SK-N-SH treated with all-trans-retinoic acid at 6 μM for 48 hours (cell line): ENCODE measurements around the gene BMPR1B.

ENCODE experiments used
- ATAC-seq: fragments of 200-7000 bp; cut with Tn5 transposase; 3 replicates; pipeline ENCODE4 v1.9.1; 2020; ENCODE audit warnings: mild to moderate bottlenecking, moderate library complexity
- ARNTL ChIP-seq: fragments of 450-650 bp; formaldehyde crosslinking; IDR thresholded peaks from 2 replicates; pipeline ENCODE4 v1.5.0; 2020; ENCODE audit warnings: low read depth, mild to moderate bottlenecking, moderate library complexity, borderline replicate concordance
- BACH2 ChIP-seq: fragments of 250-450 bp; sonication (Bioruptor Pico); IDR thresholded peaks from 2 replicates; pipeline ENCODE4 v1.9.0; 2021; ENCODE audit warnings: mild to moderate bottlenecking, borderline replicate concordance
- CREB5 ChIP-seq: fragments of 250-450 bp; sonication (Bioruptor Pico); IDR thresholded peaks from 2 replicates; pipeline ENCODE4 v1.5.1; 2020; ENCODE audit warnings: low read depth, mild to moderate bottlenecking, moderate library complexity
- CSDC2 ChIP-seq: fragments of 250-450 bp; sonication (Bioruptor Pico); IDR thresholded peaks from 2 replicates; pipeline ENCODE4 v1.5.0; 2020; ENCODE audit warnings: mild to moderate bottlenecking, moderate library complexity
- CSRNP3 ChIP-seq: fragments of 250-450 bp; sonication (Bioruptor Pico); IDR thresholded peaks from 2 replicates; pipeline ENCODE4 v1.5.1; 2021; ENCODE audit warnings: mild to moderate bottlenecking, moderate library complexity
- ESRRG ChIP-seq: fragments of 250-450 bp; sonication (Bioruptor Pico); IDR thresholded peaks from 2 replicates; pipeline ENCODE4 v1.6.1; 2021; ENCODE audit warnings: mild to moderate bottlenecking
- GLIS3 ChIP-seq: fragments of 250-450 bp; sonication (Bioruptor Pico); IDR thresholded peaks from 2 replicates; pipeline ENCODE4 v1.5.0; 2020; ENCODE audit warnings: mild to moderate bottlenecking, moderate library complexity
- OSR1 ChIP-seq: fragments of 250-450 bp; sonication (Bioruptor Pico); IDR thresholded peaks from 2 replicates; pipeline ENCODE4 v1.8.0; 2022; ENCODE audit warnings: moderate library complexity, mild to moderate bottlenecking, inconsistent platforms
- POU6F1 ChIP-seq: fragments of 250-450 bp; sonication (Bioruptor Pico); IDR thresholded peaks from 2 replicates; pipeline ENCODE4 v1.8.0; 2021; ENCODE audit warnings: low read depth, mild to moderate bottlenecking, moderate library complexity, borderline replicate concordance
- PPARA ChIP-seq: fragments of 250-450 bp; sonication (Bioruptor Pico); IDR thresholded peaks from 2 replicates; pipeline ENCODE4 v1.5.0; 2020; ENCODE audit warnings: mild to moderate bottlenecking, borderline replicate concordance
- RARB ChIP-seq: fragments of 250-450 bp; sonication (Bioruptor Pico); IDR thresholded peaks from 2 replicates; pipeline ENCODE4 v1.8.0; 2021; ENCODE audit warnings: mild to moderate bottlenecking, moderate library complexity
- SNAI2 ChIP-seq: fragments of 250-450 bp; sonication (Bioruptor Pico); IDR thresholded peaks from 2 replicates; pipeline ENCODE4 v1.5.0; 2020; ENCODE audit warnings: mild to moderate bottlenecking, moderate library complexity
- TCF4 ChIP-seq: fragments of 250-450 bp; sonication (Bioruptor Pico); IDR thresholded peaks from 2 replicates; pipeline ENCODE4 v1.8.0; 2021; ENCODE audit warnings: mild to moderate bottlenecking, moderate library complexity, borderline replicate concordance
- TOX ChIP-seq: fragments of 250-450 bp; sonication (Bioruptor Pico); IDR thresholded peaks from 2 replicates; pipeline ENCODE4 v1.8.0; 2021; ENCODE audit warnings: mild to moderate bottlenecking, moderate library complexity, borderline replicate concordance
- TSHZ2 ChIP-seq: fragments of 250-450 bp; sonication (Bioruptor Pico); IDR thresholded peaks from 2 replicates; pipeline ENCODE4 v1.5.0; 2020; ENCODE audit warnings: mild to moderate bottlenecking, moderate library complexity
- ZC3H10 ChIP-seq: fragments of 250-450 bp; sonication (Bioruptor Pico); IDR thresholded peaks from 2 replicates; pipeline ENCODE4 v1.5.1; 2021; ENCODE audit warnings: mild to moderate bottlenecking, moderate library complexity
- ZFP3 ChIP-seq: fragments of 250-450 bp; sonication (Bioruptor Pico); IDR thresholded peaks from 2 replicates; pipeline ENCODE4 v1.5.0; 2020; ENCODE audit warnings: mild to moderate bottlenecking, moderate library complexity
- ZFP30 ChIP-seq: fragments of 450-650 bp; formaldehyde crosslinking; IDR thresholded peaks from 2 replicates; pipeline ENCODE4 v1.5.0; 2022; ENCODE audit warnings: mild to moderate bottlenecking, moderate library complexity
- ZNF565 ChIP-seq: fragments of 450-650 bp; formaldehyde crosslinking; conservative IDR thresholded peaks from 2 replicates; pipeline ENCODE4 v1.5.0; 2020; ENCODE audit warnings: low read depth, mild to moderate bottlenecking, moderate library complexity
- ZNF8 ChIP-seq: fragments of 450-650 bp; formaldehyde crosslinking; IDR thresholded peaks from 2 replicates; pipeline ENCODE4 v1.5.0; 2020; ENCODE audit warnings: mild to moderate bottlenecking, moderate library complexity

BMPR1B gene

GRCh38 chr4:95183656-95184408, 426.1 kb downstream of the BMPR1B start:
- TF ChIP-seq ZC3H10 = no peak
- TF ChIP-seq TOX = no peak
- no peak for TF ChIP-seq POU6F1
- TF ChIP-seq ZFP3 = no peak
- no peak for TF ChIP-seq TSHZ2 (CRISPR knock-in tag)
- no peak for TF ChIP-seq ESRRG (CRISPR knock-in tag)
- TF ChIP-seq RARB (CRISPR knock-in tag) = no peak
- TF ChIP-seq CSRNP3 (CRISPR knock-in tag) = no peak
- no peak for TF ChIP-seq ZFP30 (CRISPR knock-in tag)
- no peak for TF ChIP-seq ZNF8 (CRISPR knock-in tag)
- no peak for ATAC-seq

GRCh38 chr4:95186666-95187065, 428.9 kb downstream of the BMPR1B start:
- no peak for ATAC-seq
- no peak for TF ChIP-seq POU6F1
- no peak for TF ChIP-seq ZNF8 (CRISPR knock-in tag)
- no peak for TF ChIP-seq TOX
- TF ChIP-seq OSR1 (CRISPR knock-in tag) = no peak

GRCh38 chr4:95188701-95189370, 431.1 kb downstream of the BMPR1B start:
- TF ChIP-seq GLIS3 (no peak), ARNTL (CRISPR knock-in tag) (no peak), POU6F1 (no peak), ZNF565 (no peak), TCF4 (no peak), RARB (CRISPR knock-in tag) (no peak), BACH2 (CRISPR knock-in tag) (no peak), CREB5 (no peak), SNAI2 (no peak), ZFP30 (CRISPR knock-in tag) (no peak), CSDC2 (CRISPR knock-in tag) (no peak), TOX (no peak), ZNF8 (CRISPR knock-in tag) (no peak), ZC3H10 (no peak), PPARA (CRISPR knock-in tag) (no peak), ESRRG (CRISPR knock-in tag) (no peak), ZFP3 (no peak), CSRNP3 (CRISPR knock-in tag) (no peak), TSHZ2 (CRISPR knock-in tag) (no peak)
- no peak for ATAC-seq
